Keratinocyte (primary cell): ENCODE results near the gene HES2.

Experiments used
- EZH2 ChIP-seq: IDR thresholded peaks from one replicate; pipeline ENCODE4 v1.6.1; 2012; ENCODE audit warnings: inconsistent platforms, mild to moderate bottlenecking, low read length, moderate library complexity
- TF ChIP-seq, protein P1 (sequence below), 3 experiments: IDR thresholded peaks in 1 of 3; conservative IDR thresholded peaks in 1 of 3; optimal IDR thresholded peaks in 1 of 3; 2 replicates in 2 of 3; 3 replicates in 1 of 3; pipeline versions ENCODE3 to v1.5.1; 2011; ENCODE audit warnings: low read length in 3 of 3, mild to moderate bottlenecking in 3 of 3, moderate library complexity in 2 of 3, control low read depth in 1 of 3, inconsistent platforms in 1 of 3; ENCODE audit not compliant: insufficient read depth in 2 of 3; ENCODE audit errors: extremely low read depth in 1 of 3

DNA sequence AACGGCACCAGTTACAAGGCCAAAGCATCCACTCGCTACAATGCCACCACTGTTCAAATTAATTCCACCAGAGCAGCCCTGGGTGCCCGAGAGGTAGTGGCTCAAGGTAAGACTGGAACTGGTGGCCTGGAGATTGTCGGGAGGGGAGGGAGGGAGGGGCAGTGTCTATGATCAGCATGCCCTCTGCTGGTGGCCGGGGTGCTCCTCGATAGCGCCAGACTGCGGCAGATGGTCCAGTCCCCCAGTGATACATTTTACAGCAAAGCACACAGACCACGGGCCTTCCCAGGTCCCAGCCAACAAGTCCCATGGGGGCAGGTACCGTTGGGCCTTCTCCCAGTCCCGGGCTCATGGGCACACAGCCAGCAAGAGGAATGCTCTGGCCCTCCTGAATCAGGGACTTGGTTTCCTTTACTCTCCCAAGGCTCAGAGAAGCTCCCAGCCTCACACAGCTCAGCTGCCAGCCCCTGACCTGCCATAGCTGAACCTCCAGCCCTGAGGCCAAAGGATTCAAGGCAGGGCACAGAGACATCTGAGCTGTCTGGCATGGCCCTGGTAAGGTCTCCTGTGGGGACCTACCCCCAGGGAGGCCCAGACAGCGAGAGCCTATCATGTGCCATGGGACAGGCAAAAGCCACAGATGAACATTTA is 41.5 kb downstream of the HES2 start:
- TF ChIP-seq, protein P1, sequence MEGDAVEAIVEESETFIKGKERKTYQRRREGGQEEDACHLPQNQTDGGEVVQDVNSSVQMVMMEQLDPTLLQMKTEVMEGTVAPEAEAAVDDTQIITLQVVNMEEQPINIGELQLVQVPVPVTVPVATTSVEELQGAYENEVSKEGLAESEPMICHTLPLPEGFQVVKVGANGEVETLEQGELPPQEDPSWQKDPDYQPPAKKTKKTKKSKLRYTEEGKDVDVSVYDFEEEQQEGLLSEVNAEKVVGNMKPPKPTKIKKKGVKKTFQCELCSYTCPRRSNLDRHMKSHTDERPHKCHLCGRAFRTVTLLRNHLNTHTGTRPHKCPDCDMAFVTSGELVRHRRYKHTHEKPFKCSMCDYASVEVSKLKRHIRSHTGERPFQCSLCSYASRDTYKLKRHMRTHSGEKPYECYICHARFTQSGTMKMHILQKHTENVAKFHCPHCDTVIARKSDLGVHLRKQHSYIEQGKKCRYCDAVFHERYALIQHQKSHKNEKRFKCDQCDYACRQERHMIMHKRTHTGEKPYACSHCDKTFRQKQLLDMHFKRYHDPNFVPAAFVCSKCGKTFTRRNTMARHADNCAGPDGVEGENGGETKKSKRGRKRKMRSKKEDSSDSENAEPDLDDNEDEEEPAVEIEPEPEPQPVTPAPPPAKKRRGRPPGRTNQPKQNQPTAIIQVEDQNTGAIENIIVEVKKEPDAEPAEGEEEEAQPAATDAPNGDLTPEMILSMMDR (optimal IDR thresholded peaks at IDR 0.05 in 1 of 3, IDR thresholded peaks at IDR 0.05 in 1 of 3, conservative IDR thresholded peaks at IDR 0.05 in 1 of 3; ENCODE audit: extremely low read depth in 1 of 3, insufficient read depth in 2 of 3, low read length in 3 of 3) = peak in 1 of 3 experiments; percentile 61
- TF ChIP-seq EZH2 = no peak
